ENCODE measurements around the gene IRF3.

The IRF3 gene

GRCh38 chr19:49680421-49681351 lies 15.0 kb upstream of the IRF3 start:
- peaks cover 8% of the 10 kb centered on the region for H3K4me1 ChIP-seq (ENCODE audit: control insufficient read depth, low read depth, low read length)
- peak overlapping the region; percentile 55 for H3K9ac ChIP-seq (ENCODE audit: low read length)

GRCh38 chr19:49679771-49680413 lies 14.2 kb upstream of the IRF3 start:
- Histone ChIP-seq H3K27me3 (ENCODE audit: insufficient read depth, low read length, poor library complexity) (no peaks in the 10 kb centered on the region), H3K4me2 (ENCODE audit: low read length) (peak overlapping the region; percentile 25), H3K79me1 (ENCODE audit: low read length) (peaks cover 14% of the 10 kb centered on the region), H3K9ac (ENCODE audit: low read length) (peak overlapping the region; percentile 55), H4K8ac (ENCODE audit: low read depth, low read length) (no peak overlapping the region), H3K56ac (ENCODE audit: low read length) (peak overlapping the region; percentile 45), H3K18ac (ENCODE audit: low read length) (no peak overlapping the region), H3K79me2 (ENCODE audit: control insufficient read depth, insufficient read depth, low read length) (peaks cover 45% of the 10 kb centered on the region), H2AK5ac (ENCODE audit: low read length) (no peak overlapping the region), H3K23ac (ENCODE audit: low read length) (no peak overlapping the region), H2BK15ac (replicated peaks; ENCODE audit: low read depth) (no peak overlapping the region), H3K4me1 (ENCODE audit: control insufficient read depth, low read depth, low read length) (peaks cover 8% of the 10 kb centered on the region), H2BK120ac (ENCODE audit: low read depth, low read length) (no peak overlapping the region), H3K27ac (ENCODE audit: low read depth, low read length) (peak overlapping the region; percentile 41), H2BK5ac (ENCODE audit: low read length) (no peak overlapping the region), H4K5ac (ENCODE audit: low read length) (no peak overlapping the region), H3K4me3 (ENCODE audit: low read length) (no peak overlapping the region), H3K36me3 (ENCODE audit: control insufficient read depth, insufficient read depth, low read length) (peaks cover 16% of the 10 kb centered on the region), H3K4ac (ENCODE audit: low read depth, low read length) (no peak overlapping the region)
- no CpG with 5 or more reads among the region's 10 CpGs for WGBS (ENCODE audit: extremely low coverage, insufficient coverage, low lambda C conversion rate)
- no peak for DNase-seq

More at GRCh38 chr19:49680421-49681351, 15.0 kb upstream of the IRF3 start:
- Histone ChIP-seq H3K4me2 (ENCODE audit: low read length) (peak overlapping the region; percentile 25), H3K27ac (ENCODE audit: low read depth, low read length) (no peak overlapping the region), H3K79me2 (ENCODE audit: control insufficient read depth, insufficient read depth, low read length) (peaks cover 45% of the 10 kb centered on the region), H4K8ac (ENCODE audit: low read depth, low read length) (no peak overlapping the region), H4K5ac (ENCODE audit: low read length) (no peak overlapping the region), H3K18ac (ENCODE audit: low read length) (no peak overlapping the region), H3K23ac (ENCODE audit: low read length) (no peak overlapping the region), H3K56ac (ENCODE audit: low read length) (peak overlapping the region; percentile 56), H2BK120ac (ENCODE audit: low read depth, low read length) (no peak overlapping the region), H3K36me3 (ENCODE audit: control insufficient read depth, insufficient read depth, low read length) (peaks cover 22% of the 10 kb centered on the region), H2BK5ac (ENCODE audit: low read length) (no peak overlapping the region), H3K27me3 (ENCODE audit: insufficient read depth, low read length, poor library complexity) (no peaks in the 10 kb centered on the region), H3K4me3 (ENCODE audit: low read length) (no peak overlapping the region), H3K79me1 (ENCODE audit: low read length) (peaks cover 19% of the 10 kb centered on the region), H2AK5ac (ENCODE audit: low read length) (no peak overlapping the region), H2BK15ac (replicated peaks; ENCODE audit: low read depth) (no peak overlapping the region), H3K4ac (ENCODE audit: low read depth, low read length) (no peak overlapping the region)
- peak; percentile 96 for DNase-seq
- WGBS (ENCODE audit: extremely low coverage, insufficient coverage, low lambda C conversion rate), result no CpG with 5 or more reads among the region's 40 CpGs

- H3K36me3 ChIP-seq (ENCODE audit: control insufficient read depth, insufficient read depth, low read length), result peaks cover 15% of the 10 kb centered on the region
- no peak overlapping the region for H4K8ac ChIP-seq (ENCODE audit: low read depth, low read length)
- WGBS (ENCODE audit: extremely low coverage, insufficient coverage, low lambda C conversion rate), result no CpG with 5 or more reads among the region's 12 CpGs
- H3K27ac ChIP-seq (ENCODE audit: low read depth, low read length), result no peak overlapping the region
- H3K4me2 ChIP-seq (ENCODE audit: low read length), result peak overlapping the region; percentile 40
- DNase-seq, result no peak
- no peak overlapping the region for H2BK120ac ChIP-seq (ENCODE audit: low read depth, low read length)
- no peak overlapping the region for H3K23ac ChIP-seq (ENCODE audit: low read length)
- H2AK5ac ChIP-seq (ENCODE audit: low read length), result no peak overlapping the region
- no peak overlapping the region for H2BK5ac ChIP-seq (ENCODE audit: low read length)
- peak overlapping the region; percentile 70 for H3K56ac ChIP-seq (ENCODE audit: low read length)
- H3K9ac ChIP-seq (ENCODE audit: low read length), result peak overlapping the region; percentile 32
- H4K5ac ChIP-seq (ENCODE audit: low read length), result no peak overlapping the region
- no peak overlapping the region for H3K4me3 ChIP-seq (ENCODE audit: low read length)
- H3K18ac ChIP-seq (ENCODE audit: low read length), result no peak overlapping the region
- H3K79me2 ChIP-seq (ENCODE audit: control insufficient read depth, insufficient read depth, low read length), result peaks cover 45% of the 10 kb centered on the region
- H3K27me3 ChIP-seq (ENCODE audit: insufficient read depth, low read length, poor library complexity), result no peaks in the 10 kb centered on the region
- H2BK15ac ChIP-seq (replicated peaks; ENCODE audit: low read depth), result no peak overlapping the region
- H3K79me1 ChIP-seq (ENCODE audit: low read length), result peaks cover 13% of the 10 kb centered on the region
- H3K4me1 ChIP-seq (ENCODE audit: control insufficient read depth, low read depth, low read length), result peaks cover 8% of the 10 kb centered on the region
- H3K4ac ChIP-seq (ENCODE audit: low read depth, low read length), result no peak overlapping the region
Measured at GRCh38 chr19:49678985-49679770, 13.5 kb upstream of the IRF3 start.

GRCh38 chr19:49677901-49678674 lies 12.4 kb upstream of the IRF3 start:
- no peak overlapping the region for H2AK5ac ChIP-seq (ENCODE audit: low read length)

More at GRCh38 chr19:49677901-49678674, 12.4 kb upstream of the IRF3 start:
- H3K23ac ChIP-seq (ENCODE audit: low read length), result no peak overlapping the region
- H3K4ac ChIP-seq (ENCODE audit: low read depth, low read length), result peak overlapping the region; percentile 96
- peak overlapping the region; percentile 99 for H3K9ac ChIP-seq (ENCODE audit: low read length)
- no peaks in the 10 kb centered on the region for H3K27me3 ChIP-seq (ENCODE audit: insufficient read depth, low read length, poor library complexity)
- no peak overlapping the region for H2BK15ac ChIP-seq (replicated peaks; ENCODE audit: low read depth)
- no peak overlapping the region for H2BK120ac ChIP-seq (ENCODE audit: low read depth, low read length)
- peaks cover 45% of the 10 kb centered on the region for H3K79me2 ChIP-seq (ENCODE audit: control insufficient read depth, insufficient read depth, low read length)
- H3K4me3 ChIP-seq (ENCODE audit: low read length), result peak overlapping the region; percentile 89
- H3K79me1 ChIP-seq (ENCODE audit: low read length), result peaks cover 13% of the 10 kb centered on the region
- no peak overlapping the region for H4K8ac ChIP-seq (ENCODE audit: low read depth, low read length)
- no peak overlapping the region for H4K5ac ChIP-seq (ENCODE audit: low read length)
- peak; percentile 95 for DNase-seq
- H3K4me1 ChIP-seq (ENCODE audit: control insufficient read depth, low read depth, low read length), result peaks cover 8% of the 10 kb centered on the region
- peak overlapping the region; percentile 97 for H3K4me2 ChIP-seq (ENCODE audit: low read length)
- H3K36me3 ChIP-seq (ENCODE audit: control insufficient read depth, insufficient read depth, low read length), result peaks cover 12% of the 10 kb centered on the region
- H2BK5ac ChIP-seq (ENCODE audit: low read length), result peak overlapping the region; percentile 92
- WGBS (ENCODE audit: extremely low coverage, insufficient coverage, low lambda C conversion rate), result no CpG with 5 or more reads among the region's 21 CpGs
- peak overlapping the region; percentile 82 for H3K18ac ChIP-seq (ENCODE audit: low read length)
- peak overlapping the region; percentile 99 for H3K56ac ChIP-seq (ENCODE audit: low read length)
- peak overlapping the region; percentile 90 for H3K27ac ChIP-seq (ENCODE audit: low read depth, low read length)
